ENCODE data around the gene PSMF1. TPM values are rescaled to one million over a fixed set of nuclear protein-coding genes. Genes with fewer than 3 reads are reported as not detected.

Gene PSMF1
- polyA plus RNA-seq, 1 donor from 2014 or later: 236 TPM

DNA sequence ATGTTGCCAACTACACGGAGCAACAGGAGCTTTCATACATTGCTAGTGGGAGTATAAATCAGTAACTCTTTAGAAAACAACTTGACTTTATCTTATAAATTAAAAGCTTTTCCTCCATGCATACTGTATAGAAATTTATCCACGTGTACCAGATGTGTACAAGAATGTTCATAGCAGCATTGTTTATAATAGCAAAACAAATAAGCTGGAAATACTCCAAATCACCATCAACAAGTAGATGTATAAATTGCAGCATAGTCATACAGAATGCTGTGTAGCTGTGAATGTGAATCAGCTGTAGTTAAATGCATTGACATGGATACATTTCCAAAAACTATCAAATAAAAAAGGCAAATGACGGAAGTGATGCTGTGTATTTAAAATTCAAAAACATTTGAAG, 6.0 kb downstream of the PSMF1 start:
- no peaks in the 10 kb centered on the region for H3F3A ChIP-seq (ENCODE audit: insufficient read depth, low read length, poor library complexity, severe bottlenecking)
- H3K79me2 ChIP-seq (replicated peaks; ENCODE audit: insufficient read depth, low read length): peaks cover 48% of the 10 kb centered on the region
- no peak overlapping the region for H3K4me3 ChIP-seq (ENCODE audit: low read length)
- no peak for TF ChIP-seq TAF1 (IDR thresholded peaks at IDR 0.05; ENCODE audit: low read depth)
- TF ChIP-seq EZH2 (IDR thresholded peaks at IDR 0.05; ENCODE audit: borderline replicate concordance, insufficient read depth, low read length, poor library complexity, severe bottlenecking): no peak
- TF ChIP-seq, protein P1, sequence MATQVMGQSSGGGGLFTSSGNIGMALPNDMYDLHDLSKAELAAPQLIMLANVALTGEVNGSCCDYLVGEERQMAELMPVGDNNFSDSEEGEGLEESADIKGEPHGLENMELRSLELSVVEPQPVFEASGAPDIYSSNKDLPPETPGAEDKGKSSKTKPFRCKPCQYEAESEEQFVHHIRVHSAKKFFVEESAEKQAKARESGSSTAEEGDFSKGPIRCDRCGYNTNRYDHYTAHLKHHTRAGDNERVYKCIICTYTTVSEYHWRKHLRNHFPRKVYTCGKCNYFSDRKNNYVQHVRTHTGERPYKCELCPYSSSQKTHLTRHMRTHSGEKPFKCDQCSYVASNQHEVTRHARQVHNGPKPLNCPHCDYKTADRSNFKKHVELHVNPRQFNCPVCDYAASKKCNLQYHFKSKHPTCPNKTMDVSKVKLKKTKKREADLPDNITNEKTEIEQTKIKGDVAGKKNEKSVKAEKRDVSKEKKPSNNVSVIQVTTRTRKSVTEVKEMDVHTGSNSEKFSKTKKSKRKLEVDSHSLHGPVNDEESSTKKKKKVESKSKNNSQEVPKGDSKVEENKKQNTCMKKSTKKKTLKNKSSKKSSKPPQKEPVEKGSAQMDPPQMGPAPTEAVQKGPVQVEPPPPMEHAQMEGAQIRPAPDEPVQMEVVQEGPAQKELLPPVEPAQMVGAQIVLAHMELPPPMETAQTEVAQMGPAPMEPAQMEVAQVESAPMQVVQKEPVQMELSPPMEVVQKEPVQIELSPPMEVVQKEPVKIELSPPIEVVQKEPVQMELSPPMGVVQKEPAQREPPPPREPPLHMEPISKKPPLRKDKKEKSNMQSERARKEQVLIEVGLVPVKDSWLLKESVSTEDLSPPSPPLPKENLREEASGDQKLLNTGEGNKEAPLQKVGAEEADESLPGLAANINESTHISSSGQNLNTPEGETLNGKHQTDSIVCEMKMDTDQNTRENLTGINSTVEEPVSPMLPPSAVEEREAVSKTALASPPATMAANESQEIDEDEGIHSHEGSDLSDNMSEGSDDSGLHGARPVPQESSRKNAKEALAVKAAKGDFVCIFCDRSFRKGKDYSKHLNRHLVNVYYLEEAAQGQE (IDR thresholded peaks at IDR 0.05; ENCODE audit: borderline replicate concordance): no peak
- TF ChIP-seq RAD21 (conservative IDR thresholded peaks at IDR 0.05): no peak
- TF ChIP-seq, protein P2, sequence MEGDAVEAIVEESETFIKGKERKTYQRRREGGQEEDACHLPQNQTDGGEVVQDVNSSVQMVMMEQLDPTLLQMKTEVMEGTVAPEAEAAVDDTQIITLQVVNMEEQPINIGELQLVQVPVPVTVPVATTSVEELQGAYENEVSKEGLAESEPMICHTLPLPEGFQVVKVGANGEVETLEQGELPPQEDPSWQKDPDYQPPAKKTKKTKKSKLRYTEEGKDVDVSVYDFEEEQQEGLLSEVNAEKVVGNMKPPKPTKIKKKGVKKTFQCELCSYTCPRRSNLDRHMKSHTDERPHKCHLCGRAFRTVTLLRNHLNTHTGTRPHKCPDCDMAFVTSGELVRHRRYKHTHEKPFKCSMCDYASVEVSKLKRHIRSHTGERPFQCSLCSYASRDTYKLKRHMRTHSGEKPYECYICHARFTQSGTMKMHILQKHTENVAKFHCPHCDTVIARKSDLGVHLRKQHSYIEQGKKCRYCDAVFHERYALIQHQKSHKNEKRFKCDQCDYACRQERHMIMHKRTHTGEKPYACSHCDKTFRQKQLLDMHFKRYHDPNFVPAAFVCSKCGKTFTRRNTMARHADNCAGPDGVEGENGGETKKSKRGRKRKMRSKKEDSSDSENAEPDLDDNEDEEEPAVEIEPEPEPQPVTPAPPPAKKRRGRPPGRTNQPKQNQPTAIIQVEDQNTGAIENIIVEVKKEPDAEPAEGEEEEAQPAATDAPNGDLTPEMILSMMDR (IDR thresholded peaks at IDR 0.05; ENCODE audit: poor library complexity, severe bottlenecking): no peak
- no peak for TF ChIP-seq EP300 (conservative IDR thresholded peaks at IDR 0.05; ENCODE audit: poor library complexity, severe bottlenecking)
- TF ChIP-seq MXI1 (conservative IDR thresholded peaks at IDR 0.05; ENCODE audit: poor library complexity, severe bottlenecking): no peak
- TF ChIP-seq SMC3 (conservative IDR thresholded peaks at IDR 0.05; ENCODE audit: poor library complexity): no peak
- TF ChIP-seq POLR2AphosphoS5 (IDR thresholded peaks at IDR 0.05): no peak
- no peak overlapping the region for H3K4me2 ChIP-seq (ENCODE audit: low read length)
- H3K9me2 ChIP-seq (ENCODE audit: insufficient read depth, low read length): no peaks in the 10 kb centered on the region
- no peaks in the 10 kb centered on the region for H3K9me3 ChIP-seq (ENCODE audit: low read length)
- no peak overlapping the region for H3K27ac ChIP-seq (ENCODE audit: low read length)
- peaks cover 6% of the 10 kb centered on the region for H3K36me3 ChIP-seq (ENCODE audit: insufficient read depth, low read length)
- no peaks in the 10 kb centered on the region for H4K20me1 ChIP-seq (ENCODE audit: insufficient read depth)
- H3K9ac ChIP-seq (ENCODE audit: low read length): no peak overlapping the region
- H2AFZ ChIP-seq (ENCODE audit: low read depth, low read length): no peak overlapping the region
- no peaks in the 10 kb centered on the region for H3K27me3 ChIP-seq (ENCODE audit: insufficient read depth, low read depth, low read length)

DNA sequence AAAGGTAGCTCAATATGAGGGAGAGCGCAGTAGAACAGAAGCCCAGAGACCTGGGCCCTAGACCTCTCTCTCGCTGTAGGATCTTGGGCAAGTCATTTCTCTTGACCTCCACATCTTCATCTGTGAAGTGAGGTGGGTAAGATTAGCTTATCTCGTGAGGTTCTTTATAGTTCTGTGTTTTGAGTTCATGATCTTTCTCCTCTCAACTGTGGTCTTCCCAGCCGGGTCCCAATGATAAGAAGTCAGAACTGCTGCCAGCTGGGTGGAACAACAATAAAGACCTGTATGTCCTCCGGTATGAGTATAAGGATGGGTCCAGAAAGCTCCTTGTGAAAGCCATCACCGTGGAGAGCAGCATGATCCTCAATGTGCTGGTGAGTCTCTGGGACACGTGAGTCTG, 6.9 kb downstream of the PSMF1 start:
- Histone ChIP-seq H3K9me3 (ENCODE audit: low read length) (no peaks in the 10 kb centered on the region), H3K4me3 (ENCODE audit: low read length) (no peak overlapping the region), H3K4me2 (ENCODE audit: low read length) (no peak overlapping the region), H2AFZ (ENCODE audit: low read depth, low read length) (no peak overlapping the region), H3K36me3 (ENCODE audit: insufficient read depth, low read length) (peaks cover 6% of the 10 kb centered on the region), H3F3A (ENCODE audit: insufficient read depth, low read length, poor library complexity, severe bottlenecking) (no peaks in the 10 kb centered on the region), H3K79me2 (replicated peaks; ENCODE audit: insufficient read depth, low read length) (peaks cover 39% of the 10 kb centered on the region), H3K27ac (ENCODE audit: low read length) (no peak overlapping the region), H3K9ac (ENCODE audit: low read length) (no peak overlapping the region), H3K27me3 (ENCODE audit: insufficient read depth, low read depth, low read length) (no peaks in the 10 kb centered on the region), H4K20me1 (ENCODE audit: insufficient read depth) (no peaks in the 10 kb centered on the region), H3K9me2 (ENCODE audit: insufficient read depth, low read length) (no peaks in the 10 kb centered on the region)
- TF ChIP-seq, protein P2 (IDR thresholded peaks at IDR 0.05; ENCODE audit: poor library complexity, severe bottlenecking): no peak
- TF ChIP-seq EP300 (conservative IDR thresholded peaks at IDR 0.05; ENCODE audit: poor library complexity, severe bottlenecking): no peak
- no peak for TF ChIP-seq POLR2AphosphoS5 (IDR thresholded peaks at IDR 0.05)
- TF ChIP-seq RAD21 (conservative IDR thresholded peaks at IDR 0.05): no peak
- no peak for TF ChIP-seq MXI1 (conservative IDR thresholded peaks at IDR 0.05; ENCODE audit: poor library complexity, severe bottlenecking)
- TF ChIP-seq, protein P1 (IDR thresholded peaks at IDR 0.05; ENCODE audit: borderline replicate concordance): no peak
- TF ChIP-seq EZH2 (IDR thresholded peaks at IDR 0.05; ENCODE audit: borderline replicate concordance, insufficient read depth, low read length, poor library complexity, severe bottlenecking): no peak
- TF ChIP-seq SMC3 (conservative IDR thresholded peaks at IDR 0.05; ENCODE audit: poor library complexity): no peak
- TF ChIP-seq TAF1 (IDR thresholded peaks at IDR 0.05; ENCODE audit: low read depth): no peak
